HG02588 (cell line): ENCODE results near the gene SIGMAR1.

ENCODE experiments used
- ATAC-seq: cut with Tn5 transposase; IDR thresholded peaks from one replicate; pipeline ENCODE4 v1.9.1; 2021; ENCODE audit warnings: mild to moderate bottlenecking, moderate library complexity; ENCODE audit not compliant: unreplicated experiment

Gene SIGMAR1

DNA sequence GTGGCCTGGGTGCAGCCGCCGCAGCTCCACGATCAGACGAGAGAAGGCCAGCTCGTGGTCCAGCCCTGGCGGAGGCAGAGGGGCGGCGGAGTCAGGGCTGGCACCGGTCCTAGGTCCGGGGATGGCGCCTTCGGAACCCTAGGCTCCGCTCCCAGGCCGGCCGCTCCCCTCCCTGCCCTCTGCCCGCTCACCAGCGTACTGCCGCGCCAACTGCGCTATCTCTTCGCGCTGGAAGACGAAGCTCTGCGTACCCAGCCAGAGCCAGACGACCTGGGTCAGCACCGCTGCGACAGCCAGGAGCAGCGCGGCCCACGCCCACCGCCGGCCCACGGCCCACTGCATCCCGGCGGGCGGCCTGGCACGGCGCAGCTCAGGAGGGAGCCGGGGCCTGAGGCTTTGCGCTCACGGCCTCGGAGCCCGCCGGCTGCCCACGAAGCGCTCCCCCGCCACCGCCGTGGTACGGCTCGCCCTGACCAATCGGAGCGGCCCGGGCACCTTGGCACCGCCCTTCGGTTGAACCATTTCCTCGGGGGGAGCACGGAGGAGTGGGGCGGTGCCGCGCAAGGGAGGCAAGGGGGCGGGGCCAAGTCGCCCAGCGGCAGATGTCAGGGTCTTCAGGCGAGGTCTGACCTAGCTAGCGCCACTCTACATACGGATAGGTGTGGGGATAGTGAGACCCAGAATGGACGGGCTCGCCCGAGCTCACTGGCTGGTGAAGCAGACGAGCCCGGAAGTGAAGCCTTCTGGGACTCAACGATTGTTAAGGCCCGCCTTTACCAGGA, at the start of gene SIGMAR1:
SIGMAR1 (minus strand) TSS at position 432 of the 782 bp plus-strand sequence; CDS start at position 342, 90 bp downstream.
- peak; percentile 90 for ATAC-seq

- no peak for ATAC-seq
These were observed 49.1 kb upstream of the SIGMAR1 start for GRCh38 chr9:34686732-34687131.

GRCh38 chr9:34686231-34686630, 48.6 kb upstream of the SIGMAR1 start:
- ATAC-seq, result no peak

- ATAC-seq, result no peak
These were observed 48.0 kb upstream of the SIGMAR1 start for GRCh38 chr9:34685591-34685990.

- no peak for ATAC-seq
These were observed 47.2 kb upstream of the SIGMAR1 start for GRCh38 chr9:34684816-34685215.

DNA sequence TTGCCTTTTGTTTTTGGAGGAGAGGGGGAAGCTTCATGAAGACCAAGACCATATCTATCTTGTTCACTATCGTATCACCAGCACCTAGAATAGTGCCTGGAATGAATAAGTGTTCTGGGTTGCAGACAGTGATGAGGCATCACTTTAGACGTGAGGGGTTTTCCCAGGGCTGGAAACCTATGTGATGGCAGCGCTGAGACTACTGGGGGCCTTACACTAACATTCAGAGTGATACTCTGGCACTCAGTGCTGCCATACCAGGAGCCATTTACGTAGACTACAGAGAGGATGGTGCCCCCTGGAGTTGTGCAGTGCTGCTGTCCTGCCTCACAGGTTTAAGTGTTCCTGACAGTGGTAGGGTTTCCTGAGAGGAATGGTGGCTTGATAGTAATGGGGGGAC, 46.6 kb upstream of the SIGMAR1 start:
- ATAC-seq, result no peak

GRCh38 chr9:34675869-34676268, 38.3 kb upstream of the SIGMAR1 start:
- ATAC-seq, result no peak

- ATAC-seq, result no peak
These were observed 37.6 kb upstream of the SIGMAR1 start for GRCh38 chr9:34675048-34675714.

GRCh38 chr9:34674440-34674839, 36.9 kb upstream of the SIGMAR1 start:
- no peak for ATAC-seq

DNA sequence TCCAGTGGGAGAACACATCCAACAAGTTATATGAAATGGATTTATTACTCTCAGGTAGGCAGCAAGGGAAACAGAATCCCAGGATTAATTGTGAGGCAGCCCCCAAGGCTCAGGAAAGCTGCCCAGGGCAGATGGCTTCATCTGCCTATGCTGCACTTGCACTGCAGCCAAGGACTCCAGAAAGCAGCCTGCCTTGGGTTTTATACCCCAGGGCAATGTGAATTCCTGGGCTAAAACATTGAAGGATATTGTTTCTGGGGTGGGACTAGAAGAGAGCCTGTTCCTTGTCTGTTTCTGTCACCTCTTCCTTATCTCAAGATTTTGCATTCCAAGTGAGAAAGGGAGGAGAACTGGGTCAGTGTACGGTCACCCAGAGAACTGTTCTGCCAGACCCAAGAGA, 33.7 kb upstream of the SIGMAR1 start:
- ATAC-seq, result no peak

DNA sequence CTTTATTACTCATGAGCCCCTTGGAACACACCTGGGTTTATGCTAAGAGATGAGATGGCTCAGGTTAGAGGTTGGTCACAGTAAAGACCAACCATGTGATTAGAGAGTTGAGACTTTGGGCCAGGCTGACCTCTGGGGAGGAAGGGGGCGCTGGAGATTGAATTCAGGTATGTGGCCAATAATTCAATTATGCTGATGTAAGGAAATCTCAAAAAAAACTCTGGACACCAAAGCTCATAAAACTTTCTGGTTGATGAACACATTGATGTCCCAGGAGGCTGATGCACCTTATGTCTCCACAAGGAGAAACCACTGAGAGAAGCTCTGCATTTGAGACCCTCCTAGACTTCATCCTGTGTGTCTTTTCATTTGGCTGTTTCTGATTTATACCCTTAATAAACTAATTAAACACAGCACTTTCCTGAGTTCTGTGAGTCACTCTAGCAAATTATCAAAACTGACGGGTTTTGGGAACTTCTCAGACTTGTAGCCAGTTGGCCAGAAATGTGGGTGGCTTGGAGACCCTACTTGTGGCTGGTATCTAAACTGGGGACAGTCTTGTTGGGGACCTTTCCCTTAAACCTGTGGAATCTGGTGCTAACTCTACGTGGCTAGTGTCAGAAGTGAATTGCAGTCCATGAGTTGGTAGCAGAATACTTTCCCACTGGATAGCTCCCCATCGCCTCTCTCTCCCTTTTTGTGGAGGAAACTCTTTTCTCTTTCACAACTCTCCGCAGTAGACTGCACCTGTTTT, 32.4 kb upstream of the SIGMAR1 start:
- ATAC-seq, result no peak

DNA sequence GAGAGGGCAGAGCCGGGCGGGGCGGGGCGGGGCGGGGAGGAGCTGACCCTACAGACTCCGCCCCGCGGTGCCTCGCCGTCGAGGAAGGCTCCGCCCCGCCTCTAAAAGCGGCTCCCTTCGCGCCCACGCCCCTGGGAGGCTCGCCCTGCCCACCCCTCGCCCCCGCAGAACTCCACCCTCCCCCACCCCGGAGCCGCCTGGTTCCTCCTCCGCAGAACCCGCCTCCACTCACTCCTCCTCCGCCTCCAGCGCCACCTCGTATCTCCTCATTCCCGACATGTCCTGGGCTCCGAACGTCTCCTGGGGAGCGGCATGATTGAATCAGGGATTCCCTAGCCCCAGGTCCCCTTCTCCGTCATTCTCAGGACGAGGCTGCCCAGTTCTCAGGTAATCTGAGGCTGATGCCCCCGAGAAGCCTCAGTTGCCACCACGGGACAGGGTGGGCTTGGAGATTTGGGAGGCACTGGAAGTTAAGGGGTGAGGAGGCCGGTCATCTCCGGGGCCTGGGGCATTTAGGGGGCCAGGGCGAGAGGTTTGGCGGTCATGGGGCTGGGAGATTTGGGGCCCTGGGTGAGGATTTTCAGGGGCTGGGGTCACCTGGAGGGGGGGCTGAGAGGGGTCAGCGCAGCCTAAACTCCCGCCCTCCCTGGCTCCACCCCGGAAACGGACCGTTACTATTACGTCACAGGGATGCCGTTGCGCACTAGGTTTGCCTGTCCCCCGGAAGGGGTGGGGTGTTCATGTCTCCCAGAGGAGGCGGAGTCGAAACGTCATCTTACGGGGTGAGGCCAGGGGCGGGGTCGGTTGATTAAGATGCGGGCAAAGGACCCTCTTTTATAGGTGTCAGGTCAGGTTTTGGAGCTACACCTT, 28.0 kb upstream of the SIGMAR1 start:
- ATAC-seq, result peak; percentile 62

DNA sequence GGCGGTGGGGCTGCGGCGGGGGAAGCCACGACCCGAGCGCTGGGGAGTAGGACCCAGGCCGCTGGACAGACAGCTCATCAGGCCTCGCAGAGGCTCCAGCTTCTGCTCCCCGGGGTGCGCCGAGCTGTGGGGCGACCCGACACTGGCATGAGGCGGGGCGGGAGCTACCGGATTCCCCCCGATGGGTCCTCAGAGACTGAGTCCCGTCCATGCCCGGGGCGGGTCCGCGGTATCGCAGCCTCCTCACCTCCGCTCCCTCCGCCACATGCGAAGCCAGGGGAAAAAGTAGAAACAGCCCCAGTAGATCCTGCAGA, 27.4 kb upstream of the SIGMAR1 start:
- ATAC-seq, result peak; percentile 19

DNA sequence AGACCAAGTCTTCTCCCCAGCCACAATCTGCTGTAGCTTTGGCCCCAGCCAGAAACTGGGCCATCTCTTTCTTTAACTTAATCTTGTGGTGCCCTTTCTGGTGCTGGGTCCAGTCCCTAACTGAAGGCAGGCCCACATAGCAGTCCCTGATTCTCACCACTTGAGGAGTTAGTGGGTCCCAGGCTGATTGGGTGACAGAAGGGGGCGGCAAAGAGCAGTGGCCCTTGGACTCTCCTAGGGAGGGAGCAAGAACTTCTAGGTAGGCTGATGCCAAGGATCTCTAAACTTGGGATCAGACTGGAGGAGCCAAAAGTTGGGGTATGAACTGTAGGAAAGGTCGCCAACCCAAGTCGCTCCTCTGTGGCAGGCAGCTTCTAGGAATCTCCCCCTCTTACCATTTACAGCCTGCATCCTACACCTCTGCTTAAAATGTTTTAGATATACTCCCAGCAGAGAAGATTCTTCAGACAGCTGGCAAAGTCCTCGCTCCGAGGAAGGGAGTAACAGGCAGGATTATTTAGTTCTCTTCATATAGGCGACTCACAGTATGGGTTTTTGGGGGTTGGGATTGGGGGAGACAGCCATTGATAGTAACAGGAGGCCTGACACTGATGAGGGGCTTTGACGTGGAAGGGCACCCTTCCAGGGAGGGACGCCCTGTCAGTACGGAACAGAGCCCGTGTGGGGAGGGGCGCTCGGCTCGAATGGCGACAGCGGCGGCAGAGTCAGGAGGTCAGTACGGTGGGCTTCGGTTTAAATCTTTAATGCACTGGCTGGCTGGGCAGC, 26.9 kb upstream of the SIGMAR1 start:
- ATAC-seq, result peak; percentile 62

DNA sequence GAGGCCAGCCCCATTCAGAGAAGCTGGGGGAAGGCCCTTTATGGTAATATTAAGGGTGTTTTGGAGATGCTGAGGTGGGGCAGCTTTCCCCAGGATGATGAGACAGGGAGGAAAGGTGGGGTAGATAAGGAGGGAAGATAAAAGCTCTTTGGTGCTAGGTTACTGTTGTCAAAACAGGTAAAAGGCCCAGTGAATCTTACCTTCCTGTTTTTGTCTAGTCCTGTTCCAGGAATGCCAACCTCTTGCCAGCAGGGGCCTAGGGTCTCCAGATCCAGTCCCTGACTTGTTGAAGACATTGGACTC, 25.7 kb upstream of the SIGMAR1 start:
- ATAC-seq, result no peak

- ATAC-seq, result no peak
These were observed 25.1 kb upstream of the SIGMAR1 start, which contains the start of gene CCL27 for GRCh38 chr9:34662526-34663302. TSS of gene CCL27 (minus strand) at chr9:34662657. CDS start at chr9:34662633, 24 bp downstream.

DNA sequence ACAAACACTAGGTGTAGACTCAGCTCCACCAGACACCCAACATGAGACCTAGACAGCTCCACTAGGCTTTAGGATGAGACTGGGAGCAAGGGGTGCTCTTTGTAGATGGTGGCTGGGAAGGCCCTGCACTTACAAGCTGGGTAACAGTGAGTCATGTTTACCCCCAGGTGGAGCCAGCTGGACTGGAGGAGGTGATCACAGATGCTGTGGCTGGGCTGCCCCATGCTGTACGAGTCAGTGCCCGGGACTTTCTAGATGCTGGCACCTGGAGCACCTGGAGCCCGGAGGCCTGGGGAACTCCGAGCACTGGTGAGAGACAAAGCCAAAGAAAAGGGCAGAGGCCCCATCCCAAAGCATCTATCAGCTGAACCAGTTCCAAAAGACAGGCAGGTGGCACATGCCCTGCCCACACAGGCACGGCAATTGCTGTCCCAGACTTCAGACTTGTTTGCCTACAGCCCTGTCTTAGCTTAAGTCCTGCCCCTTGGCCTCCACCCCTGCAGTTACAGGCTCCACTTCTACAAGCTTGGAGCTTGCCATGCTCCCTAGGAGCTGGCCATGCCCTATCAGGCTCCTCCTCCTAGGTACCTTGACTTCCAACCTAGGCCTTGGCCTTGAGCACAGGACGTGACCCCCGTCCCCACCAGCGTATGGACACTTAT, 22.1 kb upstream of the SIGMAR1 start:
- ATAC-seq, result no peak

DNA sequence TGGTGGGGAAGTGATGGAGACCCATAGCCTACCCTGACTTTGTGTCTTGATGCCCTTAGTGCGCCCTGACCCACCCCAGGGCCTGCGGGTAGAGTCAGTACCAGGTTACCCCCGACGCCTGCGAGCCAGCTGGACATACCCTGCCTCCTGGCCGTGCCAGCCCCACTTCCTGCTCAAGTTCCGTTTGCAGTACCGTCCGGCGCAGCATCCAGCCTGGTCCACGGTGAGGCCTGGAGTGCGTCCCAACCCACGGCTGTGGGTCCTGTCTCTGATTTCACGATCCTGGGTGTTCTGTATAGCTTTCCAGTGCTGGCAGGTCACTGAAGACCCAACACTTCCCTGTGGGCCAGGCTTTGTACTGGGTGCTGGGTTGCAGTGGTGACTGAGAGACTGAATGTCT, 20.9 kb upstream of the SIGMAR1 start:
- no peak for ATAC-seq

DNA sequence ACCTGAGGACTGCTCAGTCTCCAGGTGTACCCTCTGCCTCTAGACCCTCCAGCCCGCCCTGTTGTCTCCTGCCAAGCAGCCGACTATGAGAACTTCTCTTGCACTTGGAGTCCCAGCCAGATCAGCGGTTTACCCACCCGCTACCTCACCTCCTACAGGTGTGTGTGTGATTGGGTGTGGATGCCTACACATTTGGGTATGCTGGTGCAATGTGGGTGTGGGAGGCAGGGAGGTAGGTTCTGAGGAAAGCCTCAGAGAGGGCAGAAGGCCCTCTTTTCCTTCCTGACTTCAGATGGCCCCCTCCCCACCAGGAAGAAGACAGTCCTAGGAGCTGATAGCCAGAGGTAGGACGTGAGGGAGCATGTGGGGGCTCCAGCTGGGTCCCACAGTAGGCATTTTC, 19.4 kb upstream of the SIGMAR1 start:
- no peak for ATAC-seq
